Measurements from ENCODE around the gene DGCR8.

DGCR8 gene

DNA sequence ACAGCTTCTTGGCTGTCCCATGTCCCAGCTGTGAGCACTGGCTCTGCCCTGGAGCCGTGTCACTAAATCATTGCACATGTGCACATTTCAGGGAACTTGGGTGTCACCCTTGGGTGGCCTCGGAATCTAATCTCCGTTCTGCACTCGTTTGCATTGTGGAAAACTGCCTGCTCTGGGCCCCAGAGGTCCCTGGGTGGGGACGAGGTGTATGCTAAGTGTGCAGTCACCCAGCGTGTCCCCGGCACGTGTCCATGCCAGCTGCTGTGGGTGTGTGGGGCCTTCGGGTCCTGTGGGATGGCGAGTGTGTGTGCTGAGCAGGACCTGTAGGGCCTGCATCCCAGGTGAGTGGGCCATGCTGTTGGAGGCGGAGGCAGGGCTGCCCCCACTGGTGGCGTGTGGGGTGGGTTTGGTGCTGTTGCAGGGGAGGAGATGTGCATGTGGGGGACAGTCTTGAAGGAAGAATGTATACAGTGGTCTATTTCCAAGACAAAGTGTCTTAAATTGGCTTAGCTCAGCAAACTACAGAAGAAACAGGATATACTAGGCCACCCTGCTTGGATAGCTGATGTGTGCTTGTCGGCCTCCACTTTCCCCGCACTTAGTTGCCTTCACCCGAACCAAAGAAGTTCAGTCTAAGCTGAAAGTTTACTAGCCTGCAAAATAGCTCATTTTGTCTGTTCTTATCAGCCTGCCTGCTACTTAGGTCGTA is 44.5 kb upstream of the DGCR8 start:
- Histone ChIP-seq H3K4me3 (no peak overlapping the region), H3K36me3 (peaks cover 16 to 56% (median 46%) of the 10 kb centered on the region in 3 donors), H3K27me3 (no peaks in the 10 kb centered on the region), H3K9me3 (no peaks in the 10 kb centered on the region), H3K4me1 (peaks cover 0 to 27% (median 24%) of the 10 kb centered on the region in 4 donors), H3K27ac (no peak overlapping the region)
- intact Hi-C loops (cut with DNase I; ENCODE audit: low total_unique reads), result no loop called here
- TF ChIP-seq, protein P1, sequence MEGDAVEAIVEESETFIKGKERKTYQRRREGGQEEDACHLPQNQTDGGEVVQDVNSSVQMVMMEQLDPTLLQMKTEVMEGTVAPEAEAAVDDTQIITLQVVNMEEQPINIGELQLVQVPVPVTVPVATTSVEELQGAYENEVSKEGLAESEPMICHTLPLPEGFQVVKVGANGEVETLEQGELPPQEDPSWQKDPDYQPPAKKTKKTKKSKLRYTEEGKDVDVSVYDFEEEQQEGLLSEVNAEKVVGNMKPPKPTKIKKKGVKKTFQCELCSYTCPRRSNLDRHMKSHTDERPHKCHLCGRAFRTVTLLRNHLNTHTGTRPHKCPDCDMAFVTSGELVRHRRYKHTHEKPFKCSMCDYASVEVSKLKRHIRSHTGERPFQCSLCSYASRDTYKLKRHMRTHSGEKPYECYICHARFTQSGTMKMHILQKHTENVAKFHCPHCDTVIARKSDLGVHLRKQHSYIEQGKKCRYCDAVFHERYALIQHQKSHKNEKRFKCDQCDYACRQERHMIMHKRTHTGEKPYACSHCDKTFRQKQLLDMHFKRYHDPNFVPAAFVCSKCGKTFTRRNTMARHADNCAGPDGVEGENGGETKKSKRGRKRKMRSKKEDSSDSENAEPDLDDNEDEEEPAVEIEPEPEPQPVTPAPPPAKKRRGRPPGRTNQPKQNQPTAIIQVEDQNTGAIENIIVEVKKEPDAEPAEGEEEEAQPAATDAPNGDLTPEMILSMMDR (IDR thresholded peaks at IDR 0.05), result no peak
- DNase-seq, result no peak

DNA sequence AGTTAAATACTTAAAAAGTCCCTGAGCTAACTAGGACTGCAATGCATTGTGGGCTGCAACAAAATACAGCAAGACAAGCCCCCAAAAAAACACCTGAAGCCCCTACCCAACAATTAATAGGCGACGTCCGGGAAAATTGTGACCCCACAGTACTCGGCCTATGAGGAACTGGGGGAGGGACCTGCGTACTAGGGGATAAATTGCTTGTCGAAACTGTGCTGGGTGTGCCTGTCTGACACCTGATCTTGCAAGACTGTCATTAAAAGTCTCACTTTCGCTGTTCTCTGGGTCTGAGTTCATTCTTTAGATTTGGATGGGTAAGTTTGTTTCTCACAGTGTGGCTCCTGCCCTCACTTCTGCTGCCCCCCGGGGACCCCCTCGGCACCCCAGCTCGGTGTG is 44.0 kb upstream of the DGCR8 start:
- peaks cover 18 to 62% (median 51%) of the 10 kb centered on the region in 3 donors for H3K36me3 ChIP-seq
- intact Hi-C loops (cut with DNase I; ENCODE audit: low total_unique reads), result no loop called here
- no peak overlapping the region for H3K27ac ChIP-seq
- no peak overlapping the region for H3K4me3 ChIP-seq
- peaks cover 0 to 27% (median 24%) of the 10 kb centered on the region in 4 donors for H3K4me1 ChIP-seq
- no peaks in the 10 kb centered on the region for H3K27me3 ChIP-seq
- DNase-seq, result no peak
- H3K9me3 ChIP-seq, result no peaks in the 10 kb centered on the region
- TF ChIP-seq, protein P1 (IDR thresholded peaks at IDR 0.05), result no peak

DNA sequence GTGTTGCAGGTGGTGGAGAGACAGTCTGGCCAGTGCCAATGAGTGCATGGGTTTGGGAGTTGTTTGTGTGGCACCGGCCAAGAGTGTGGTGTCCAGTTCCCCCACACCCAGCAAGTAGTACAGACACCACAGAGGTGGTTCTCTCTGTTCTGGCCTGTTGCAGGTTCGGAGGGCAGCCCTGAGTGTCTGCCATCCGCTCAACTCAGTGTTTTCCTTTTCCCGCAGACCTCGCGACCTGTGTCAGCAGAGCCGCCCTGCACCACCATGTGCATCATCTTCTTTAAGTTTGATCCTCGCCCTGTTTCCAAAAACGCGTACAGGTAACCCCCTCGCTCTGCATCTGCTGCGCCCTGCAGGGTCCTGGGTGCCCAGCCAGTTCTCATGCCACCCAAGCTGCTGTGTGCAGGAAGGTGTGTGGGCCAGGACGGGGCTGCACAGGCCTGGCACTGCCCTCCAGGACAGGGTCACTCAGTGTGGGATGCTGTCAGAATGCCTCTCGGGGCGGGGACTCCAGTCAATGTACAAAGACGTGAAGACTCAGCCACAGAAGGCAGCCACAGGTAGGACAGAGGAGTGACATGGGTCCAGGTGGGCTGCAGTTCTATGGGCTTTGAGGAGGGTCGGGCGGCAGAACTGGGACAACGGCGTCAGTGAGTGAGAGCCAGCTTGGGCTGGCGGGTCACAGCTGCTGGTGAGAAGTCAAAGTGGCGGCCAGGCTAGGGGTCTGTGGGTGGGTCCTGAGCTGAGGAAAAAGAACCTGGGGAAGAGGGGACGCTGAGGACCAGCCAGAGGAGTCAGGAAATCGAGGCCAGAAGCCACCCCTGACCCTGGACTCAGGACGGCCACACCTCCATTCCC is 43.3 kb upstream of the DGCR8 start:
- DNase-seq, result no peak
- H3K27me3 ChIP-seq, result no peaks in the 10 kb centered on the region
- H3K9me3 ChIP-seq, result no peaks in the 10 kb centered on the region
- intact Hi-C loops (cut with DNase I; ENCODE audit: low total_unique reads), result no loop called here
- no peak overlapping the region for H3K4me3 ChIP-seq
- peaks cover 0 to 27% (median 24%) of the 10 kb centered on the region in 4 donors for H3K4me1 ChIP-seq
- peaks cover 23 to 59% (median 48%) of the 10 kb centered on the region in 3 donors for H3K36me3 ChIP-seq
- no peak overlapping the region for H3K27ac ChIP-seq
- TF ChIP-seq, protein P1 (IDR thresholded peaks at IDR 0.05), result no peak

- H3K36me3 ChIP-seq, result peaks cover 27 to 57% (median 54%) of the 10 kb centered on the region in 3 donors
- intact Hi-C loops (cut with DNase I; ENCODE audit: low total_unique reads), result no loop called here
These were observed 42.6 kb upstream of the DGCR8 start for GRCh38 chr22:20037419-20037818.

DNA sequence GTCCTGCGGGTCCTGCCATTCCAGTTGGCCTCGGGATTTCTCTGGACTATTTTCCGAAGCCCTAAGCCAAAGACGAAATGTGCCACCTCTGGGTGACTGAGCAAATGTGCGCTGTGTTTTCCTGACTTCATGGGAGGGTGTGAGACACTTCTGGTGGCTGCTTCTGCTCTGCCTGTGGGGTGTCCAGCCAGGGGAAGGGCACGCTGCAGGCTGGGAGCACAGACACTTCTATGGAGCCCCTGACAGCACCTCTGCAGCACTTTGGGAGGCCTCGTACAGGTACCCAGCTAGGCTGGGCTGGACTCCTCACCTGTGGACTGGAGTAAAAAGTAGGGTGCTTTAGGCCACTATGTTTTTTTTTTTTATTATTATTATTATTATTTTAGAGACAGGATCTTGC is 41.5 kb upstream of the DGCR8 start:
- Histone ChIP-seq H3K36me3 (peaks cover 31 to 68% (median 63%) of the 10 kb centered on the region in 3 donors), H3K27me3 (no peaks in the 10 kb centered on the region), H3K4me3 (no peak overlapping the region), H3K27ac (no peak overlapping the region), H3K4me1 (peaks cover 0 to 11% (median 7%) of the 10 kb centered on the region in 4 donors), H3K9me3 (no peaks in the 10 kb centered on the region)
- TF ChIP-seq, protein P1 (IDR thresholded peaks at IDR 0.05), result no peak
- intact Hi-C loops (cut with DNase I; ENCODE audit: low total_unique reads), result no loop called here
- no peak for DNase-seq

More at GRCh38 chr22:20037419-20037818, 42.6 kb upstream of the DGCR8 start:
- Histone ChIP-seq H3K27me3 (no peaks in the 10 kb centered on the region), H3K4me1 (peaks cover 0 to 23% (median 18%) of the 10 kb centered on the region in 4 donors), H3K27ac (no peak overlapping the region), H3K4me3 (no peak overlapping the region), H3K9me3 (no peaks in the 10 kb centered on the region)
- TF ChIP-seq, protein P1 (IDR thresholded peaks at IDR 0.05), result no peak
- DNase-seq, result no peak

All from tibial artery (tissue), 4 donors.